Muscle of leg (tissue), 11 donors: ENCODE measurements around the gene ATAD3C. TPM values are rescaled to one million over a fixed set of nuclear protein-coding genes. Genes with fewer than 3 reads are reported as not detected.
"Not testable (repeated sequence)": the region's sequence is repeated elsewhere in the genome, so short reads cannot be mapped to it uniquely, and the experiment has no call there.

ENCODE experiments used
- DNase-seq: peaks from one replicate; pipeline ENCODE4 v3.0.0; 2013
- H3K27ac ChIP-seq: one replicate; pipeline ENCODE4 v1.5.1; 2013; ENCODE audit warnings: mild to moderate bottlenecking, low read length, control low read depth
- H3K27me3 ChIP-seq: one replicate; pipeline ENCODE4 v1.6.1; 2013; ENCODE audit warnings: low read length; ENCODE audit not compliant: control insufficient read depth, insufficient read depth
- H3K36me3 ChIP-seq: one replicate; pipeline ENCODE4 v1.6.1; 2013; ENCODE audit warnings: low read length; ENCODE audit not compliant: control insufficient read depth, insufficient read depth
- H3K4me1 ChIP-seq: one replicate; pipeline ENCODE4 v1.6.1; 2013; ENCODE audit warnings: low read length; ENCODE audit not compliant: control insufficient read depth, insufficient read depth
- H3K4me3 ChIP-seq: one replicate; pipeline ENCODE4 v1.5.1; 2013; ENCODE audit warnings: low read length, control low read depth
- H3K9me3 ChIP-seq: replicated peaks from 2 replicates; pipeline ENCODE4 v1.6.1; 2013; ENCODE audit warnings: low read depth, low read length; ENCODE audit not compliant: control insufficient read depth
- WGBS: methylation state at CpG from one replicate; pipeline ENCODE4 v1.1.5; 2013; ENCODE audit warnings: missing lambda C conversion rate; ENCODE audit not compliant: insufficient coverage; 5-methylcytosine and 5-hydroxymethylcytosine counted together
- polyA plus RNA-seq, 8 donors: library from polyadenylated mRNA; unstranded; fragments of 120-200 nt; gene quantifications; one replicate each; pipeline versions ENCODE4 v1.2.1 to v1.2.3, GENCODE V29; 2013; ENCODE audit warnings: inconsistent platforms in 1 of 8, low replicate concordance in 1 of 8; ENCODE audit not compliant: insufficient read length in 8 of 8, insufficient read depth in 1 of 8
- total RNA-seq: library from RNA; stranded (reverse); fragments of 120-200 nt; gene quantifications from one replicate; pipeline ENCODE4 v1.2.4, GENCODE V29; 2013

The ATAD3C gene
- total and polyA plus RNA-seq, 9 donors, result 0.22 to 1.2 (median 0.35) TPM

DNA sequence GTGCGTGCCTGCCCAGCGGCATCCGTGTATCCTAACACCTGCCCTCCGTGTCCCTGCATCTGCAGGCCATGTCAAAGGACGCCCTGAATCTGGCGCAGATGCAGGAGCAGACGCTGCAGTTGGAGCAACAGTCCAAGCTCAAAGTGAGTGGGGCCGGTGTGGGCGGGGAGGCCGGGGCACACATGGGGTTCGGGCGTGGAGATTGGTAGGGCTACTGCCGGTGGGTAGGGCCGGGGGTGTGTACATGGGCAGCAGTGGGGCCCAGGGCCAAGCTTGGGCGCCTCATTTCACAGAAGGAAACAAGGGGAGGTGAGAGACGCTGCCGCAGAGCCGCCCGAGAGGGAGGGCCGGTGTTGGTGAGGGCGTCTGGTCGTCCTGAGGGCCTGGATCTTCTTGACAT, 1.1 kb downstream of the ATAD3C start:
- H3K27me3 ChIP-seq, H3K27ac ChIP-seq, H3K4me3 ChIP-seq, H3K4me1 ChIP-seq, H3K9me3 ChIP-seq, H3K36me3 ChIP-seq, DNase-seq: not testable (repeated sequence)
- 90% methylated on average over 13 of the region's 22 CpGs for WGBS

DNA sequence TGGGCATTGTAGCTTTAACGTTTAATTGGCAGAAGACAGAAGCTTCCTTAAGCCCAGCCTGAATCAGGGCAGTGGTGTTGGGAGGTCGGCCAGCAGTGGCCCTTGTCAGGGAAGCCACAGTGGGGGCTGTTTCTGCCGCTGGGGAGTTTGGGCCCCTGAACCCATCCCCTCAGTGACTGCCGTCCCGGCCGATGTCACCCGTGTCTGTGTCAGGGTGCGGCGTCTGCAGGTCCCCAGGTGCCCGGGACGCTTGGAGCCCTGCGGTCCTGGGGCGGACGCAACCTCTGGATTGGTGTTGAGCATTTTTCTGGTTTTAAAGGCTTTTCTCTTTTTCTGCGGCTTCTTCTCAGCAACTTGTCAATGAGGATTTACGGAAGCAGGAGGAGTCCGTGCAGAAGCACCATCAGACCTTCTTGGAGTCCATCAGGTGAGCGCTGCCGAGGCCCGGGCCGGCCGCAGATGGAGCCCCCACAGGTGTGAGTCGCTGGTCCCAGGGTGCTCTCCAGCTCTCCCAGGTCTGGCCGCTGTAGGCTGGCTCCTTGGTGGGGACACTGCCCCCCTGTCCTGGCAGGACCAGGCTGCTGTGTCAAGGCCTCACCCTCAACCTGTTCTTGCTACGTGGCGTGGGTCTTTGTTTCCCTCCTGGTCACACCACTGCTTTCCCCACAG, 2.3 kb downstream of the ATAD3C start:
- Histone ChIP-seq H3K4me3 (no peak overlapping the region), H3K36me3 (no peaks in the 10 kb centered on the region), H3K9me3 (no peaks in the 10 kb centered on the region), H3K4me1 (no peaks in the 10 kb centered on the region), H3K27me3 (peaks cover 2% of the 10 kb centered on the region), H3K27ac (no peak overlapping the region)
- 85% methylated on average over 17 of the region's 26 CpGs for WGBS
- DNase-seq, result no peak

DNA sequence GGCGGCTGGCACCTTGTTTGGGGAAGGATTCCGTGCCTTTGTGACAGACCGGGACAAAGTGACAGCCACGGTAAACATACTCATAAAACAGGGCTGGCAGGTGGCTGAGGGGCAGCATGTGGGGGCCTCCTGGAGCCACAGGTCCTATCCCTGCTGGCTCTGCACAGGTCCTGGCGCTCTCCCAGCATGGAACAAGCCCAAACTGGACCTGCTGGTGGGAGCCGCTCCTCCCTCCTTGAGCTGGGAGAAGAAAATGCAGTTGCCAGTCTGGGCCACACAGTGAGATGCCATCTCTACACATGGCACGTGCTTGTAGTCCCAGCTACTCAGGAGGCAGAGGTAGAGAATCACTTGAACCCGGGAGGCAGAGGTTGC, 2.9 kb downstream of the ATAD3C start:
- 72% methylated on average over 6 of the region's 8 CpGs for WGBS
- not testable (repeated sequence) for DNase-seq, H3K27me3 ChIP-seq, H3K36me3 ChIP-seq, H3K4me3 ChIP-seq, H3K27ac ChIP-seq, H3K9me3 ChIP-seq, H3K4me1 ChIP-seq

DNA sequence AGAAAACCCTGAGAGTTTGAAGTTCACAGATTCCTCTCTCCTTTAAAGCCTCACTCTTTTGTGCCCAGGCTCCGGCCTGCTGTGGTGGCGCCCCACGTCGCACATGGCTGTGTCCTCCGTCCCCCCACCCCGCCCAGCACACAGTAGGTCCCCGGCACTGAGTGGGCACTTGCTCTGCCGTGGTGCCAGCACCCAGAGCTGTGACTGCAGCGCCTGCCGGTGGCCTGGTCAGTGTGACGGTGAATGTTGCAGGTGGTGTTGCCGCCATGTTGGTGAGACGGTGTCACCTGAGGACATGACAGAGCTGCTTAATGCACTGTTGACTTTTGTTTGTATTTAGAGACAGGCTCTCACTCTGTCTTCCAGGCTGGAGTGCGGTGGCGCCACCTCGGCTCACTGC, 3.4 kb downstream of the ATAD3C start:
- DNase-seq, result no peak
- no peak overlapping the region for H3K4me3 ChIP-seq
- H3K27me3 ChIP-seq, result peaks cover 2% of the 10 kb centered on the region
- no peaks in the 10 kb centered on the region for H3K4me1 ChIP-seq
- 92% methylated on average over 10 of the region's 16 CpGs for WGBS
- no peak overlapping the region for H3K27ac ChIP-seq
- H3K36me3 ChIP-seq, result no peaks in the 10 kb centered on the region
- no peaks in the 10 kb centered on the region for H3K9me3 ChIP-seq

DNA sequence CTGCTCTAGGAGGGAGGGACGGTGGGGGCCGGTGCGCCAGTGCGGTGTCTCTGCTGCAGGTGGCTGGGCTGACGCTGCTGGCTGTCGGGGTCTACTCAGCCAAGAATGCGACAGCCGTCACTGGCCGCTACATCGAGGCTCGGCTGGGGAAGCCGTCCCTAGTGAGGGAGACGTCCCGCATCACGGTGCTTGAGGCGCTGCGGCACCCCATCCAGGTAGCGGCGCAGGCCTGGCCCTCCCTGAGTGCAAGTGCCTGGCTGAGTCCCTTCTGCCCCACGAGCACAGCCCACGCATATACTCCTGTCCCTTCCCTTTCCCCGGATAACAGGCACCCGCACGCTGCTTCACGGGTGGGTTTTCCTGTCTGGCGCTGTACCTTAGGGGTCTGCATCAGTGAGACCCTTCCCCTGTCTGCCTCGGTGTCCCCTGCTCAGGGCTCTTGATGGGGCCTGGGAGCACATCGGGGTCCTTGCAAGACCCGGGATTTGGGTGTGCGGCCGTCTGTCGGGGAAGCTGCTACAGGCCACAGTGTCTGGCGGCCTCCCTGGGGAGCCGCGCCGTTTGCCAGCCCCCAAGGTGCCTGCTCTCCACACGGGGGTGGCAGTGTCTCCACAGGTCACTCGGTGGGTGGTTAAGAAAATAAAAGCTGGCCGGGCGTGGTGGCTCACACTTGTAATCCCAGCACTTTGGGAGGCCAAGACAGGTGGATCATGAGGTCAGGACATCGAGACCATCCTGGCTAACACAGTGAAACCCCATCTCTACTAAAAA, 5.0 kb downstream of the ATAD3C start:
- not testable (repeated sequence) for H3K27me3 ChIP-seq, H3K4me1 ChIP-seq, H3K9me3 ChIP-seq, H3K36me3 ChIP-seq, H3K4me3 ChIP-seq, DNase-seq, H3K27ac ChIP-seq
- WGBS, result 65% methylated on average over 23 of the region's 41 CpGs

DNA sequence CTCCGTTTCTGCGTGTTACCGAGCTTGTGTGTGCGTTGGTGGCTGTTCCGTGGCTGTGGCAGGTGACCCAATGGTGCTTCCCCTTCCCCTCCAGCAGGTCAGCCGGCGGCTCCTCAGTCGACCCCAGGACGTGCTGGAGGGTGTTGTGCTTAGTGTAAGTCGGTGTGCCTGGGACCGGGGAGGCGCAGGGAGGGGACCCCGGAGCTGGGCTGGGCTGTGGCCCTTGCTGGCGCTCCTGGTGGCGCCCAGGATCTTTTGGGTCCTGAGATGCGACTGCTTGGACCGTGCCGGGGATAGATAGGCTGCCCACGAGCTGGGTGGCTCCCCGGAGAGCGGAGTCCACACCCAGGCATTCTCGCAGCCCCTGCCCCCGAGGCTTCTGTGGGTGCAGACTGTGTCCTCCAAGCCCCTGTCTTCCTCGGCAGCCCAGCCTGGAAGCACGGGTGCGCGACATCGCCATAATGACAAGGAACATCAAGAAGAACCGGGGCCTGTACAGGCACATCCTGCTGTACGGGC, 5.9 kb downstream of the ATAD3C start:
- H3K27me3 ChIP-seq, result no peaks in the 10 kb centered on the region
- H3K4me3 ChIP-seq, result no peak overlapping the region
- H3K36me3 ChIP-seq, result no peaks in the 10 kb centered on the region
- DNase-seq, result no peak
- no peaks in the 10 kb centered on the region for H3K9me3 ChIP-seq
- no peak overlapping the region for H3K27ac ChIP-seq
- WGBS, result 85% methylated on average over 23 of the region's 30 CpGs
- no peaks in the 10 kb centered on the region for H3K4me1 ChIP-seq

DNA sequence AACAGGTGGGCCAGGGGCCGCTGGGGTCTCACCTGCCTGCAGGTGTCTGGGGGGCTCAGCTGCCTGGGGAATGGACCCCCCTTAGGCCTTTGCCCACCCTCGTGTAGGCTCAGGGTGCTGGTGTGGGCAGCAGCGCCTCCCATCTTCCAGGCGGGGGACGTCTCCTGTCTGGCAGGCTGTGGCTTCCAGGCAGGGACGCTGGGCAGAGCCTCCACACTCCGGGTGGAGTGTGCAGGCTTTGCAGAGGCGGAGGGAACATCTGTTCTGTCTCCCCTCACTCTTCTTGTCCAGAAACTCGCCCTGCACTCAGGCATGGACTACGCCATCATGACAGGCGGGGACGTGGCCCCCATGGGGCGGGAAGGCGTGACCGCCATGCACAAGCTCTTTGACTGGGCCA, 6.4 kb downstream of the ATAD3C start:
- not testable (repeated sequence) for H3K4me1 ChIP-seq, H3K36me3 ChIP-seq, H3K4me3 ChIP-seq, H3K27me3 ChIP-seq, H3K27ac ChIP-seq, H3K9me3 ChIP-seq, DNase-seq
- WGBS, result no CpG with 5 or more reads among the region's 15 CpGs

DNA sequence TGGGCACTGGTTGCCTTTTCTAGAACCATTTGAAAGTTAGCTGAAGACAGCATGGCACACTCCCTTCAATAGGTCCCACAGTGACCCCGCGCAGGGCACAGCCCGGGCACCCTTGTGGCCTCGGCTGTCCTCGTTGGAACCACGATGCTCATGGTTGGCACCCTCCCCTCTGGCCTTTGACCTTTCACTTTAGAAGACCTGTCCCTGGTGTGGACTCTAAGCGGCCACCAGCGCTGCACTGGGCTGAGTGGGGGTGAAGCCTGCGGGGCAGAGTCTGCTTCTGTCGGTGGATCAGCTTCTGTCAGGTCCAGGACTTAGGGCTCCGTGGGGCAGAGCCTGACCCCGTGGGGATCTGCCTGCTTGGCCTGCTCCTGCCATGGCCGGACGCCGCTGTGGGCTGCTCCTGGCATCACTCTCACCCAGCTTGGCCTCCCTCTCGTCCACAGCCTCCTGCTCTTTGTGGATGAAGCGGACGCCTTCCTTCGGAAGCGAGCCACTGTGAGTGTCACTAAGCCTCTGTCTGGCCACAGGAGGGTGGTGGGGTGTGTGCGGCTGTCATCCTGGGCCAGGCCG, 7.3 kb downstream of the ATAD3C start:
- not testable (repeated sequence) for H3K36me3 ChIP-seq, DNase-seq, H3K9me3 ChIP-seq, H3K4me3 ChIP-seq, H3K27me3 ChIP-seq, H3K4me1 ChIP-seq, H3K27ac ChIP-seq
- 87% methylated on average over 14 of the region's 22 CpGs for WGBS

DNA sequence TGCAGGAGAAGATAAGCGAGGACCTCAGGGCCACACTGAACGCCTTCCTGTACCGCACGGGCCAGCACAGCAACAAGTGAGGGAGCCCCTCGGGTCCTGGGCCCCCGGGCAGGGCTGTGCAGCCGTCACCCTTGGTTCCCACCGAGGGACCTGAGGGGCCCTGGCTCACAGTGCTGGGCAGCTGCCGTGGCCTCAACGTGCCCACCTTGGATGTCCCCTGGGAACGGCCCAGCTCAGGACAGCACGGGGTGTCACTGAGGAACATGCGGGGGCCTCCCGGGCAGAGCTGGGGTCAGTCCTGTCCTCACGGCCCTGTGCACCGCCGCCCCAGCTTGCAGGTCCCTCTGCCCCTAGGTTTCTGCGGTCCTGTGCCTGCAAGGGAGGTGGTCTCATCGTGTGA, 9.7 kb downstream of the ATAD3C start:
- H3K4me3 ChIP-seq, result not testable (repeated sequence)

DNA sequence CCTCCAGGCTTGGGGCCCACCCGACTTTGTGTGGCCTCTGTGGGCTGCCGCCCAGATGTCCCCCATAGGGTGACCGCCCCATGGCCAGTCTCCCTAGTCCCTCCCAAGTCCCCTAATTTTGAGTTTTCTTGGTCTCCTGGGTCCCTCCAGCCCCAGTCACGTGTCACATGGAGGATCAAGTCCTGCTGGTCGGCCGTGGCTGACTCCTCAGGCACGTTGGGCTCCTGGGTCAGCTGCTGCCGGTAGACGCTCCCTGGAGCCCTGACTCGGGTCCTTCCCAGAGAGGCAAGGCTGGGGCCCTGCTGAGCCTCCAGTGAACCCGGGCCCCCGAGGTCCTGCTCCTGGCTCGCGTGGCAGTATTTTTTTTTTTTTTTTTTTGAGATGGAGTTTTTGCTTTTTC, 10.2 kb downstream of the ATAD3C start:
- WGBS, result 80% methylated on average over 6 of the region's 14 CpGs
- not testable (repeated sequence) for H3K27me3 ChIP-seq, H3K27ac ChIP-seq, H3K36me3 ChIP-seq, H3K4me1 ChIP-seq, DNase-seq, H3K4me3 ChIP-seq, H3K9me3 ChIP-seq

More for the DNA sequence above, 9.7 kb downstream of the ATAD3C start:
- not testable (repeated sequence) for H3K27ac ChIP-seq, H3K36me3 ChIP-seq, H3K9me3 ChIP-seq, DNase-seq, H3K4me1 ChIP-seq, H3K27me3 ChIP-seq
- WGBS, result 50% methylated on average over 2 of the region's 19 CpGs
